ENCODE results near the gene TNIK. TPM values are rescaled to one million over a fixed set of nuclear protein-coding genes. Genes with fewer than 3 reads are reported as not detected.
"Not testable (repeated sequence)": the region's sequence is repeated elsewhere in the genome, so short reads cannot be mapped to it uniquely, and the experiment has no call there.

Gene TNIK
- total RNA-seq, 2 donors from 2014 or later: 5.6 to 47.1 TPM

DNA sequence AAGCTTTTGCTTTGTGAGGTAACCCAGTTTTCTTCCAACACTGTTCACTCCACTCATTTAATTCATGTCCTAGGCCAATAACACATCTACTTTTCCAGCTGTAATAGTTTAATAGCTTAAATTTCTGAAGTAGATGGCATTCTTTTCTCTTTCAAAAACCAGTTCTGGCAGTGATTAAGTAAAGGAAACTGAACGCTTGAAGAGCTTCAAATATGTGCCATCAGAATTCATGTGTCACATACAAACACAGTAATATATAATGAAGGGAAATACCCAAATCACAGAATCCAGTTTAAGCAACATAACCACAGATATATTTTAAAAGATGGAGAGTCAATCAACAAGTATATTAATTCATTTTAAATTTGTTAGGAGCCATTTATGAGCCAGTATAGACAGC is 91.0 kb downstream of the TNIK start:
- WGBS: 83% methylated on average over 1 of the region's 1 CpG
- Histone ChIP-seq H3K4me1 (replicated peaks) (no peaks in the 10 kb centered on the region), H3K9me3 (no peaks in the 10 kb centered on the region), H3K27me3 (replicated peaks; ENCODE audit: insufficient read depth) (no peaks in the 10 kb centered on the region), H3K27ac (no peak overlapping the region), H3K36me3 (no peaks in the 10 kb centered on the region), H3K4me3 (no peak overlapping the region)
- TF ChIP-seq POLR2A (IDR thresholded peaks at IDR 0.05) (no peak), POLR2AphosphoS5 (IDR thresholded peaks at IDR 0.05) (no peak), CTCF (IDR thresholded peaks at IDR 0.05) (no peak)
- intact Hi-C loops (cut with DNase I): no loop called here
- DNase-seq (ENCODE audit: low spot score): no peak

GRCh38 chr3:171366738-171367137 is 93.5 kb downstream of the TNIK start:
- H3K36me3 ChIP-seq; H3K4me3 ChIP-seq; H3K9me3 ChIP-seq; H3K4me1 ChIP-seq (replicated peaks); H3K27me3 ChIP-seq (replicated peaks; ENCODE audit: insufficient read depth); DNase-seq (ENCODE audit: low spot score); H3K27ac ChIP-seq; intact Hi-C loops (cut with DNase I): not testable (repeated sequence)
- 81% methylated on average over 5 of the region's 5 CpGs for WGBS

DNA sequence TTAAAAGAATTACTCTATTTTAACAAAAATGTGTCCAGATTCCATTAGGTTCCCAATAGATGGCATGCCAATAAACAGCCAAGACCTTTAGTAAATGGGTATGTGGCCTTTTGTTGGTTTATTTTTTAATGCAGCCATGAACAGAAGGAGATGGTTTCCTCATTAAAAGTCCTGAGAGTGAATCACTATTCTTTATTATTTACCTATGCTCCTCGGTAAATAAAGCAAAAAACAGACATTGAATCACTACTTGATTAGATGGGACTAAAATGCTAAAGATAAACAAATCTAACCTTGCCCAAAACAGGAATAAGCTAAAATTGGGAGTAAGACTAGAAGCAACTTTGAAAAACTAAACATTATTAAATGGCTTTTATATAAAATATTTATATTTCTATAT is 94.2 kb downstream of the TNIK start:
- no peak for DNase-seq (ENCODE audit: low spot score)

GRCh38 chr3:171365489-171365888 is 94.7 kb downstream of the TNIK start:
- Histone ChIP-seq H3K4me3 (no peak overlapping the region), H3K9me3 (no peaks in the 10 kb centered on the region), H3K27me3 (replicated peaks; ENCODE audit: insufficient read depth) (no peaks in the 10 kb centered on the region), H3K27ac (no peak overlapping the region), H3K4me1 (replicated peaks) (no peaks in the 10 kb centered on the region), H3K36me3 (no peaks in the 10 kb centered on the region)
- no peak for DNase-seq (ENCODE audit: low spot score)
- 86% methylated on average over 2 of the region's 2 CpGs for WGBS
- intact Hi-C loops (cut with DNase I): no loop called here
- TF ChIP-seq CTCF (IDR thresholded peaks at IDR 0.05): no peak
- no peak for TF ChIP-seq POLR2A (IDR thresholded peaks at IDR 0.05)
- TF ChIP-seq POLR2AphosphoS5 (IDR thresholded peaks at IDR 0.05): no peak

More for the DNA sequence above, 94.2 kb downstream of the TNIK start:
- H3K27ac ChIP-seq: no peak overlapping the region
- H3K27me3 ChIP-seq (replicated peaks; ENCODE audit: insufficient read depth): no peaks in the 10 kb centered on the region
- 59% methylated on average over 1 of the region's 1 CpG for WGBS
- no peaks in the 10 kb centered on the region for H3K9me3 ChIP-seq
- intact Hi-C loops (cut with DNase I): no loop called here
- H3K4me1 ChIP-seq (replicated peaks): no peaks in the 10 kb centered on the region
- H3K36me3 ChIP-seq: no peaks in the 10 kb centered on the region
- no peak for TF ChIP-seq CTCF (IDR thresholded peaks at IDR 0.05)
- no peak for TF ChIP-seq POLR2AphosphoS5 (IDR thresholded peaks at IDR 0.05)
- no peak for TF ChIP-seq POLR2A (IDR thresholded peaks at IDR 0.05)
- no peak overlapping the region for H3K4me3 ChIP-seq

DNA sequence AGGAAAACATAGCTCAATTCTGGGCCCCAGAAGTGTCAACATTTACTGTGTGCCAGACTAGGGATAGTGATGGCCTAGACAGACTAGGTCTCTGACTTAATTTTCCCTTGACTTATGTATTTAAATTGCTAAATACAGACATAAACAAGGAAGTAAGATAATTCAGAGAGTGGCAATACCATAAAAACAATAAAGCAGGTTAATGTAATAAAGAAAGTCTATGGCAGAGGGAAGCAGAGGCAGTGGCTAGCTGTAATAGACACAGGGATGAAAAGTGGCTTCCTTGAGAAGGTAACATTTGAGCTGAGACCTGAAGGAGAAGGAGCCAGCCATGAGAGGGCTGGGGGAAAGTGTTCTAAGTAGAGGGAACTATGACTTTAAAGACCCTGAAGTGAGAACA is 95.7 kb downstream of the TNIK start:
- Histone ChIP-seq H3K27ac (no peak overlapping the region), H3K4me3 (no peak overlapping the region), H3K36me3 (no peaks in the 10 kb centered on the region), H3K27me3 (replicated peaks; ENCODE audit: insufficient read depth) (no peaks in the 10 kb centered on the region), H3K4me1 (replicated peaks) (no peaks in the 10 kb centered on the region), H3K9me3 (no peaks in the 10 kb centered on the region)
- intact Hi-C loops (cut with DNase I): no loop called here
- no peak for TF ChIP-seq POLR2AphosphoS5 (IDR thresholded peaks at IDR 0.05)
- TF ChIP-seq POLR2A (IDR thresholded peaks at IDR 0.05): no peak
- no peak for TF ChIP-seq CTCF (IDR thresholded peaks at IDR 0.05)
- no peak for DNase-seq (ENCODE audit: low spot score)

All from prostate gland (tissue), 2 donors.